HG03460 (cell line): ENCODE results near the gene TNFRSF19.

Experiments
- ATAC-seq: cut with Tn5 transposase; IDR thresholded peaks from one replicate; pipeline ENCODE4 v1.9.1; 2021; ENCODE audit not compliant: unreplicated experiment

TNFRSF19 gene

DNA sequence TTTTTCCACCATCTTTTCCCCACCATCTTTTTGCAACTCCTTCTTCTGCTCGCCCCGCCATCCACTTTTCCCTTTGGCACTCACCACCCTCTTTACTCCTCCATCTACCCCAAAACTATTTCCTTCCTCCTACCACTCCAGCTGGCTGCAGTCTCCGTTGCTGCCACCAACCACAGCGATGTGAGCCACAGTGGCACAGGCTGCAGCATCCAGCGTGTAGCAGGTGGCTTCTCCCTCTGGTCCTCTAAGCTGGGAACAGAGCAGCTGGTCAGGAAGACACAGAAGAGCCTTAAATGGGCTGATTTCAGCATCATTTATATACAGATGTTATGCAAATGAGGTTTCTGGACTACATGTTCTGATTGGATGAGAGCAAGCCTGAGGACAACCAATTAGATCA lies 144.5 kb downstream of the TNFRSF19 start:
- no peak for ATAC-seq

DNA sequence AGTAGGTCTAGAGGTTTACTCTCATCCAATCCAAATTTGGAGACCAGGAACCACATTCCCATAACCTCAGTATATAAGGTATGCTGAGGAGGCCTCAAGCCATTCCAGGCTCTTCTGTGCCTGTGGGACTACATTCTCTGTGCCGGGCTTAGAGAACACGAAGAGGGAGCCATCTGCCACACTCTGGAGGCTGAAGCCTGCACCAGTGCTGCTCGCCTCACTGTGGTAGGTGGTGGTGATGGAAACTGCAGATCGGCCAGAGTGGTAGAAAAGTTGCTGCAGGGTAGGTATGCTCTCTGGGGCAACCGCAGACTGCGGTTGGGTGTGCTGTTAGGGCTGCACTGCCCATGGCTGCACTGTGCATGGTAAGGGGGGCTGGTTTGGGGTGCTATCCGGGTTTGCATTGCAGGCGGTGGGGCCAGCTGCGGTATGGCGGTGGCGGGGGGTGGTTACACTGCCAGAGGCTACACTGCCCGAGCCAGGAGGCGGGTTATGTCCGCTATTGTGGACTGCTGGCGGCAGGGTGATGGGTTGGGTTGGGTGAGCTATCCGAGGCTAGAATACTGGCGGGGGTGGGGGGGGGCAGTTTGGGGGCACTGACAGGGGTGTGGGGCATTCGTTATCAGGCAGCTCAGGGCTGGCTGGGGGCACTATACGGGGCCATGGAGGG lies 145.0 kb downstream of the TNFRSF19 start:
- ATAC-seq: no peak

DNA sequence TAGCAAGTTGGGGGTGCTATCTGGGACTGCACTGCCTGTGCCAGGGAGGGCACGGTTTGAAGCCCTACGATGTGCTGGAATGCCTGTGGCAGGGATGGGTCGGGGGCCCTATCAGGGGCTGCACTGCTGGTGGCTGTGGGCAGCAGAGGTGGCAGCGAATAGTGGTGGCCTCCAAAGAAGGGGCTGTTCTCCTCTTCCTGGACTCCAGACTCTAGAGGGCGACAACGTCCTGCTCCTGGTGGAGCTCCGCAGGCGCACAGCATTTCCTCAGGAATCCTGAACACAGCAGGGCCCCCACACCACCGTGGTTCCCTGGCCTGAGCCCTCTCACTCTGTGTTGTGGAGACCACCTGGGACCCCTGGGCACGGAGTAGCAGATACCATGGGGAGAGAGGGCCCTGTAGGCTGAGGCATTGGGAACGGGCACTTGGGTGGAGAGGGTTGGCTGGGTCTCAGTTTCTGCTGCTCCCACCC lies 145.6 kb downstream of the TNFRSF19 start:
- ATAC-seq: no peak

DNA sequence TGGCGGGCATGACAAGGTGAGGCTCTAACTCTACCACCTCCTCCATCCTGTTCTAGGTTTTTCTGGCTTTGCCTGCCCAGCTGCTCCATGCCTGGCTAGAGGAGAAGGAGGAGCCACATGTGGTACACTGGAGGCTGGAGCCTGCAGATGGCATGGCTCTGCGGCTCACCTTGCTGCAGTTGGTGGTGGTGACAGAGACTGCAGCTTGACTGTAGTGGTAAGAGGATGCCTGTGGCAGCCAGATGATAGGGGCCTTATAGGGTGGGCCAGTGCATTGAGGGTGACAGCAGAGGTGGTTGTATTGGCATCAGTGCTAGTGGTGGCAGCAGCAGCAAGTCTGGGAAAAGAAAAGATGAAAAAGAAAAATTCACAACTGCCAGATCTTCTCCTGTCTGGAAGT lies 146.2 kb downstream of the TNFRSF19 start:
- no peak for ATAC-seq

DNA sequence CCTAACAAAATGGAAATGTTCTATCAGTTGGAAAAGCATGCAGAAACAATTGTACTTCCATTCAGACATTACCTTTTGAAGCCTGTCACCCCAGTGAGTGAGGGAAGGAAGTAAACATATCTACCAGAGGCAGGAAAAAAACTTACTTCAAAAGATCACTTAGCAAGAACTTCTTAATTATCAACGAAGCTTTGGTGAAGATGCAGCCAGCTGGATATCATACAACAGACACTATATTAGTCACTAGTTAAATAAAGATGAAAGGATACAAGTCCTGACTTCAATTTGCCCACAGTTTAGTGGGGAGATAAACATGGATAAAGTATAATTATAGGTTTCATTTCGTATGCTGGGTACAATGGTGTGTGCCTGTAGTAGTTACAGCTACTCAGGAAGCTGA lies 148.8 kb downstream of the TNFRSF19 start:
- no peak for ATAC-seq

DNA sequence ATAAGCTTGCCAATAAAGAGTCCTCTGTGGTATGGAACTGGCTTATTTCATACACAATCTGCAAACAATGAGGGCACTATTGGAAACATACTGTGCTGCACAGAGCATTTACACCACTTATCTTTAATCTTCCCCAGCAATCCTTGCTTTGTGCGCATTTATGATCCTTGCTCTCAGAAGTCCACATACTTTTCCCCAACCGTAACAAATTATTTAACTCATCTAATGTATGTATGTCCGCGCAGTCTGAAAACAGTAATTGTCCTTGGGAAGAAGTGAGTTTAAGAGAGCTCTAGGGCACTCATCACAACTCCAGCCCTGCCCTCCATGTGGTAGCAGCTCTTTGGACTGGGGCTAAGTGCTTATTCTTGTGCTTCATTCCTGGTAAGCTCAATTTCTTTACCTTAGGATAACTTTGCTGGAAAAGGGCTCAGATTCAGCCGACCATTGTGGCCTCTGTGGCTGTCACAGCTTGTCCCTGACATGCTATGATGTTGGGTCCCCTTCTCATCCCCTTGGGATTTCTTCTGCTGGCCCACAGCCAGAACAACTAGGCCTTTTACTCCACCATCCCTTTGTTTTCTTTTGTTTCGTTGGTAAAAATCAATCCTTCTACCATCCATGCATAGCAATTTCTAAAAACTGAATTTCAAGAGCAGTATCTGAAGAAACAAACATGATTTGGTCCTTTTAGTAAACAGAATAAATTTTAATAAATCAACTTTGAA lies 152.7 kb downstream of the TNFRSF19 start:
- ATAC-seq: no peak

DNA sequence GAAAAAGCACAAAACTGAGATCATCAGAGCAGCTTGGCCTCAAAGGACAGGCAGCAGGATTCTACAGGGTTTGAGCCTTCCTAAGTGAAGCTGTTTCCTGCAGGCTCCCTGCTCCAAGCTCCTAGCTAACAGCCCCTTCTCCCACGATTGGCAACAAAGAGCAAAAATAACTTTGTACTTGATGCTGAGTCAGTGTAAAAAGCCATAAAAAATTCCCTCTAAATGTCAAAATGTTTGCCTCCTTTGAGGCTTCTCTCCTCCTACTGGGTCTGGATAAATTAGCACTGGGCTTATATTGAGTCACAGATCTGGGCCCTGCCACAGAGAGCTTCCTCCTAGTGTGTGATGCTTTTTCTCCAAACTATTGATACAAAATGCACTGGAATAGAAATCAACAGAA lies 153.3 kb downstream of the TNFRSF19 start:
- no peak for ATAC-seq

DNA sequence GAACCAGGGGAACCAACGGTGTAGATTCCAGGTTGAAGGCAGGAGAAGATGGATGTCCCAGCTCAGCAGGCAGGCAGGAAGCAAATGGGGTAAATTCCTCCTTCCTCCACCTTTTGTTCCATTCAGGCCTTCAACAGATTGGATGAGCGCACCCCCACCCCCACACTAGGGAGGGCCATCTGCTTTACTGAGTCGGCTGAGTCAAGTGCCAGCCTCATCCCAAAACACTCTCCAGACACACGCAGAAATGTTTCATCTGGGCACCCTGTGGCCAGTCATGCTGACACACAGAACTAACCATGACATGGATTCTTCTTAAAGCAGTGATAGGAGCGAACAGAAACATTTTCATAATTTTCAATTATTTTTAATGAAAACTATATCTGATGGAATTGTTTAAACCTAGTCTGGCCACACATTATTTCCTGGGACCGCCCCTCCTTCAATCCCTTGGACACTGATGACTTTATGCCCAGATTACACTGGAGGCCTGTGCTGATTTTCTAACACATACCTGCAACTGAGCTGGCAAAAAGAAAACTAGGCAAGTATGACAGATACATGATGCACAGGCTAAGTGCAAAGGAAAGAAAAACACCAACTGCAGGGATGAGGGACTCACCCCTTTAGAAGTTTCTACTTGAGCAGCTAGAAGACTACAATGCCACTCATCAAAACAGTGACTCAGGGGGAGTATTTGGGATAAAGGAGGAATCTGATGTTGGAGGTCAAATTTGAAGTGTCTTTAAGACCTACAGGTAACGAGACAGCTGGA lies 154.2 kb downstream of the TNFRSF19 start:
- ATAC-seq: no peak
